Pulmonary artery endothelial cell (primary cell): ENCODE measurements around the gene VEGFD. TPM values are rescaled to one million over a fixed set of nuclear protein-coding genes. Genes with fewer than 3 reads are reported as not detected.

Source experiments
- DNase-seq: peaks from one replicate; pipeline ENCODE4 v3.0.0-alpha.2; 2011; ENCODE audit warnings: low read depth, low spot score
- total RNA-seq: library from RNA; depleted of rRNA; stranded (reverse); fragments of >200 nt; gene quantifications from 2 replicates; pipeline ENCODE4 v1.2.3, GENCODE V29; 2014

The VEGFD gene
- total RNA-seq, 1 donor from 2014 or later, result 0.20 TPM

DNA sequence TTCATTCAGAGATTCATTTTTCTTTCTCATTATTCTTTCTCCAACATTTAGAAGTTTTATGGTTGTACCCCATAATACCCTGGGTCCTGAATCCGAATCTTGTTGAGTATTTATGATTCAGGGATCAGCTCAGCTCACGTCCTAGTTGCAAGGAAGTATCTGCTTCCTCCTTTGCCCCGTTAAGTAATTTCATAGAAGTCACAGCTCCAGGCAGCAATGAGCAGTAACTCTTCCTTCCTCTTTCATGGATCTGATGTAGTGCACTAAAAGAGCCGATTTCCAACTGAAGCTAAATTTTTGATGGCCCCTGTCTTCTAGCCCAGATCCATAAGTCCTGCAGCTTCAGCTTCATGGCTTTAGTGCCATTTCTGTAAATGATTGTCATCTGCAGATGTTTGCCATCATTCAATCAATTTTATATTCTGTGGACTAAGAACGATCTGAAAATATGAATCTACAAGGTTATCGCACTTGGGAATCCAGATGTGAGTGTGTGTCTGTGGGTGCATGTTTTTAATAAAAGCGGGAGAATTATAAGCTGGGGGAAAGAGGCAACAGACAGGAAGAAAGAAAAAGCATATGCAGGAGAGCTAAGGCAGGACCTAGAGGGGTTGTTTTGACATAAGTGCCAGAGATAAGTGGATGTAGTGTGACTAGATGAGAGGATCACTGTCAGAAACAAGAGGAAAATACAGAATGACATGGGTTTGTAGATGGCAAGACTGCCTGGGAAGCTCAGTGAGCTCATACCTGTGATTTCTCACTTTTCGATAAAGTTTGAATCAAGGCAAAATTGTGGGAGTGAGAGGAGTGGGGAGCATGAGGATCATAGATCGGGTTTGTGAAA is 17.5 kb downstream of the VEGFD start:
- no peak for DNase-seq

DNA sequence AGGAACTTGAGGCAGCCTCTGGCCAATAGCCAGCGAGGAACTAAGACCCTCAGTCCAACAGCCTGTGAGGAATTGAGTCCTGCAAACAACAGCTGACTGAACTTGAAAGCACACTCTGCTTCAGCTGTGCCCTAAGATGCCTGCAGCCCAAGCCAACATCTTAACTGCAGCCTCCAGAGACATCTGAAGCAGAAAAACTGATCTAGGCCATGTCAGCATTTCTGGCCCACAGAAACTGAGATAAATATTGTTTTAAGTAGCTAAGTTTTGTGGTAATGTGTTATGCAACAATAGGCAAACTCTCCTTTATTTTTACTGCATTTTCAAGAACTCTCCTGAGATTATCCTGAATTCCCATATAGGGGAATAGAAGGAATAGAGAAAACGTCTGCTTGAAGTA is 24.5 kb downstream of the VEGFD start:
- DNase-seq, result no peak

DNA sequence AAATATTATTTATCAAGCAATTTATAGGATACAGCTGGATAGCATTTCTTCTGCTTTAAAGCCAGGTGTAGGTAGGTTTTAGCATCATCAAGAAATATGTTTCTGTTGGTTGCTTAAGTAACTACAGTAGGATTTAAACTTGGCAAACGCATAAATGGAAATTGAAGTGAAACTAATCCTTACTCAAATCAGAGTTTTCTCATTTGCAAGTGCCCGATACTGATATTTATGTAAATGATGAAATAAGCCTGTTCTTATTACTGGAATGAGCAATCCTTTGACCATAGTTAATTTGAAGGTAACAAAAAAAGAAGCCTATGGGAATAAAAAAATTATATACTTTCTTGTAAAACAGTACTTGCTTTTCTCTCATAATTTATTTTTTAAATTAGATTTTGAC is 25.7 kb downstream of the VEGFD start:
- no peak for DNase-seq

DNA sequence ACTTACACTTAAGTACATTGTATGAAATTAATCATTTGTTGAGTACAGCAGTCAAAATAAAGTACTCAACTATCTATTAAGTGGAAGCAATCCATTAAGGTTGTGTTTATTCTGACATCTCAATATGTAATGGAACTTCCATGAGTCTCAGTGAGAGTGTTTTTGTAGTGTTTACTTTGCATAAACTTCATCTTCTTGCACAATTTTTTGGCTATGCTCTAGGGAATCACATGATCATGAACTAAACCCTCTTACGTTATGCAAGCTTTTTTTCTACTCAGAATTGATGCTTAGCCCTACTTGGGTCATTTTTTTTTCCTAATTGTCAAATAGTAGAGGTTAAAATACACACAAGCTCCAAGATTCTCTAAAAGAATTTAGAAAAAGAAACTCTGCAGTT is 27.8 kb downstream of the VEGFD start:
- DNase-seq, result no peak

DNA sequence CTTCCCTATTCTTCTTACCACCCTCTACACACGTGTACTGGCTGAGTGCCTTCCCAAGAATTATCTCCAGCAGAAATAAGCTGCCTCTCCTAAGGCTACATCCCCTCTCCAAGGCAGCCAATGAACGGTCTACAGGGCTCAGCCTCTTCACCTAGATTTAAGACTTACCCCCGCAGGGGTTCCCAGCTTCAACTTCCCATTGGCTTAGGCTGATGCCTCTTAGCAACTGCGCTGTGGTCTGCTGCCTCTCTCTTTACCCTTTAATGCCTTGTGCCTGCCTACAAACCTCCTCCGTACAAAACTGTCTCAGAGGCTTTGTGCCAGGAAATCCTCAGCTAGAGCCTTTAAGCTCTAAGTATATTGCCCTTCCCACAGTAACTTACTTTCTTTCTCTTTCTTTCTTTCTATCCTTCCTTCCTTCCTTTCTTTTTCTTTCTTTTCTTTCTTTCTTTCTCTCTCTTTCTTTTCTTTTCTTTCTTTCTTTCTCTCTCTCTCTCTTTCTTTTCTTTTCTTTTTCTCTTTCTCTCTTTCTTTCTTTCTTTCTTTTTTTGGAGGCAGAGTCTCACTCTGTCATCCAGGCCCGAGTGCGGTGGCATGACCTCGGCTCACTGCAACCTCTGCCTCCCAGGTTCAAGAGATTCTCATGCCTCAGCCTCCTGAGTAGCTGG is 33.8 kb downstream of the VEGFD start:
- no peak for DNase-seq

- peak; percentile 29 for DNase-seq
These were observed 35.2 kb downstream of the VEGFD start for GRCh38 chrX:15349046-15349445.

- no peak for DNase-seq
These were observed 38.2 kb downstream of the VEGFD start for GRCh38 chrX:15345976-15346375.

- no peak for DNase-seq
These were observed 40.1 kb downstream of the VEGFD start for GRCh38 chrX:15344106-15344505.

- DNase-seq, result no peak
These were observed 41.1 kb downstream of the VEGFD start for GRCh38 chrX:15343075-15343476.

GRCh38 chrX:15340867-15341266 is 43.3 kb downstream of the VEGFD start:
- DNase-seq, result no peak

DNA sequence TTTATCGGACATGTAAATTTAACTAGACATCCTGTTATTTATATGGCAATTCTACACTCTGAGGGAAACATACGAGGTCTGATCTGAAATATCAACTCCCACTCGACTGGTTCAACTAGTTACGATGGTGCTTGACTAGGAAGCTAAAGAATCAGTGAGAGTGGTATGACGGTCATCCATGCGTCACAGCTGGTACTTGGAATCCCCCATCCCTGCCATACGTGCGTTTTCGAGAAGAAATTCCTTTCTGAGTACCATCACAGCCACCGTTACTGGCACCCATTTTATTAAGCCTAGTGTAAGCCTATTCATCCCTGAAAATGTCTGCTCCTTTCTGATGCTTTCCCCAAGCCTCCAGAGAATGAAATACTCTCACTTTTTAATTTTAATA is 48.2 kb downstream of the VEGFD start:
- DNase-seq, result peak; percentile 5

DNA sequence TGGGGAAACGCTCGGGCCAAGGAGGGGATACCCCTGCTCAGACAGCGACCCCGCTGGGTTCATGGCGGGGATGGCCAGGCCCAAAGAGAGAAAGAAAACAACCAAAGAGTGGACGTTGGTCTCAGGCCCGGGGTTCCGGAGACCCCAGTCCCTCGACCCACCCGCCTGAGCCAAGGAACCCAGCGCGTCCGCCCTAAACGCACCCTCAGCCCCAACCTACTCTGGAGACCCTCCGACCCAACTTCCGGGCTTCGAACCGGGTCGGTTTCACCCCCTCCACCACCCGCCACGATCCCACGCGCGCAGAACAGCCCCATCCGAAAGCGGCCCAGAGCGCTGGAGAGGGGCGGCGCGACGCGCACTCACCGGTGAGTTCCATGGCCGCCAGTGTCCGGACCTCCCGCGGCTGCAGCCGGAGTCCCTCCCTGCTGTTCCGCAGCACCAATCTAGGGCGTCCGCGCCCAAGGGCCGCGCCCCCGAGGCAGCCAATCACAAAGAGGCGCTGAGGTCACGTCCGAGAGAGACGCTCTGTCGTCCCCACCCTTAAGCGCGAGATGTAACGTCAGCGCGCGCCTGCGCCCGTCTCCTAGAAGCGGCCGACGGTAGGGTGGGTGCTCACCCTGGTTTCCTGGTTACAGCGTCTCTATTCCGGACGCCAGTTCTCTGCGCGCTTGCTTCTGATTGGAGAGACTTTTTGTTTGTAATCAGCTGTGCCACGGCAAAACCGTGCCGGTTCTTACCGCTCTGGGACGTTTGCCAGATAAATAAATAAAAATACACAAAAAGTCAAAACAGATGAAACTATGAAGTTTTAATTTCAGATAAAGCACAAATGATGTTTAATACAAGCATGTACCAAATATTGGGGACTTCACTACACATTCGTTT is 48.8 kb downstream of the VEGFD start, which contains the start of gene PIGA:
Gene PIGA (minus strand): TSS at position 389 of the 888 bp plus-strand sequence. CDS start 3,593 bp downstream, outside the sequence.
- peak; percentile 86 for DNase-seq

- no peak for DNase-seq
These were observed 49.7 kb downstream of the VEGFD start for GRCh38 chrX:15334561-15334960.

DNA sequence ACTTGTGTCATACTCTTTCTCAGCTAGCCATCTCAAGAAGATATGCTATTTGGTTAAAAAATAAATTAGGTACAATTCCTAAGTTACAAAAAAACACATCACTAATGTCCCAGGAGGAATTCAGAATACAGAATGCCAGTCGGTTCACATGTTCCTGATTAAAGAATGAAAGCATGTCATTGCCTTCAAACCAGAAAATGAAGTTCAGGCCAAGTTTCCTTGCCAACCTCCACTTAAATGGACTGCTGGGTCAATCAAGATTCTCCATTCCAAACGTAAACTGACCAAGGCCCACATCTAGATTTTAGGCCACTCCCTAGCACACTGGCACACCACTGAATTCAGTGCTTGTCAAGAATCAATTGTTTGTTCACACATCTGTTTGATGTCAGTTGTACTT is 55.4 kb downstream of the VEGFD start:
- no peak for DNase-seq

DNA sequence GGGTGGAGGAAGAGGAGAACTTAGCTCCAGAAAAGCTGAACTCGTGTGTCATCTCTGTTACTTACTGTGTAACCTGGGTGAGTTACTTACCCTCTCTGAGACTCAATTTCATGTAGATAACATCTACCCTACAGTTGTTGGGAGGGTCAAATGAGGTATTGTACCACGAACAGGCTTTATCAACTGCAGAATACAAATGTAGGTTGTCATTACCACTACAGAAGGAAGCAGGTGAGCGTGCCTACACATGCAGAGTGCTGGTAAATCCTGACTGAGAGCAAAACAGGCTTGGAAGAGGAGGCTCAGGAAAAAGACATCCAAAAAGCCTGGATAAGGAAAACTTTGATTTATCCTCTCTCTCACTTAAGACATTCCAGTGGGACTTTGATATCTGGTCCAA is 56.1 kb downstream of the VEGFD start:
- DNase-seq, result no peak

DNA sequence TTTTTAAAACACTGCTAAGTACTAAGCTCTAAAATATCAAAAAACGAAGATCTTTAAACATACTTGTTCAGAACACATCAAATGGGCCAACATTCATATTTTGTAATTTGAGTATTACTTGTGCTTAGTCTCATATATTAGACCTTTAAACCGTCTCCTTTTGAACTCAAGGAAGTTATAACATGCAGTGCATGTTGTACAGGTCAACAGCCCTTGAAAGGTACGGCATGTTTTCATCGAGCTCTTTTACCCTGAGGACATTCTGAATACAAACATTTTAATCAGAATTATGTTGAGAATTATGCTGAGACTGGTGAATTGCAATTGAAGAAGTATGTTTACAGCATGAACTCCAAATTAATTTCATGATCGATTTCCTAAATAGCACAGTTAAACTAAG is 61.7 kb downstream of the VEGFD start:
- no peak for DNase-seq

- DNase-seq, result no peak
These were observed 62.1 kb downstream of the VEGFD start for GRCh38 chrX:15322072-15322471.

DNA sequence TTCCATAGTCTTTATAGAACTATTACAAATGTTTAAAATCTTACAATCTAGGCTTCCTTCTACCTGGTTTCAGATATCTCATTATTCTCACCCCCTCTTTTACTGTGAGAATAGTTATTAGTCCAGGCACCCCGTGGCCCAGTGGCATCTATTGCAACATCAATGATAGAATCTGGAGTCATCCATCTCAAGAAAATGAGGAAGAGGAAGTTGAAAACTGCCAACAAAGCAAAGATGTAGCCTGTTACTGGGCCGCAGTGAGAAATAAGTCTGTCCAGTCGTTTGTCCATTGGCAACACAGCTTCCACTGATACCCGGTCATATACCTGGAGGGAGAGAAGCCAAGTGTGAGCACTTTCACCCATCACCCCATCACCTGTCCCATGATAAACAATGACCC is 62.8 kb downstream of the VEGFD start:
- DNase-seq, result no peak

DNA sequence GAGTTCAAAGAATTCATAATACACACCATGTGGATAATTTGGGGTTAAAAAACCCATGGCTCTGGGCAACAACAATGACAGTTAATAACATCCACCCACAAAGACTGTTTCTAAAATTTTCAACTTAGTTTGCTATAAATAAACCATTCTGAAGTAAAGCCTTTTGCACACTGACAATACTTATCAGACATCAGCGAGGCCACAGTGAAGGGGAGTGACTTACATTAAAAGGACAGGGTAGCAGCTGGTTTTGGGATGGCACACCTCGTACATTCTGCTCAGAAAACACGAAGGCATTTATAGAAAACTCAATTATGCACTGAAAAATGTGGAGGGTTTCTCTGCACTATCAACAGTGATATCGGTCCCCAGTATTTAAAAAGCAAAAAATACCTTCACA is 63.9 kb downstream of the VEGFD start:
- no peak for DNase-seq

- no peak for DNase-seq
These were observed 65.1 kb downstream of the VEGFD start for GRCh38 chrX:15319075-15319474.

DNA sequence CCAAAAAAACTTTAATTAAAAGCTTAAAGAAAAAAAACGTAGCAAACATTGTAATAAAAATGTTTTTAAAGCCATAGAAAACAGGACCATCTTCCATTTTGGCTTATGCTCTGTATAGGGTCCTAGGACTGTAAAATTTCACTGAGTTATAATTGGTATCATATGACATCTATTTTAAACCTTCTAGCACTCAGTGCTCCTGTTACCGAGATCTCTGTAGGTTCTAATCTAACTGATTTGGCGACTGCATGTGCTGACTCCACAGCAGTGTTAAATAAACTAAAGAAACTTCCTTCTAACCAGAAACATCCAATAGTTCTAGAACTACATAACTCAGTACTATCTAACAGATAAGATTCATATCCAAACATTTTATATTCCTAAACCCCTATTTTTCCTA is 68.7 kb downstream of the VEGFD start, which contains the start of gene ASB11:
Gene ASB11 (minus strand): TSS at position 132 of the 400 bp plus-strand sequence. CDS start 35 bp downstream, at position 97.
- no peak for DNase-seq

DNA sequence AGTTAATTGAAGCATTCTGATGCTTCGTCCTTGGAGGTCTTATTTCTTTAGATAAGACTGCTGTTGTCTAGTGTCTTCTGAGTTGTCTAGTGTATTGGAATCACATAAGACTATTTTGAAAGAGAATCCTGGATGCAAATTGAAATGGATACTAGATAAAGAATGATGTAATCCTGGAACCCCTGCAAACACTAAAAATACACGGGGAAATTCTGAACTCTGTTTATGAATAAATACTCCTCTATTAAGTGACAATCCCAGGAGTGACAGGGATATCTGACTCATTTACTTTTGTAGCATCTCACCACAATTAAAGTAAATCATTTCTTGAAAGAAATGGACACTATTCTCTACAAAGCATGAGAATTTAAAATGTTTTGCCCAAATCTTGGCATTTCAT is 69.7 kb downstream of the VEGFD start:
- DNase-seq, result no peak
